Middle frontal gyrus (tissue), 1 donor: Measurements from ENCODE around the gene MCF2L.
"Not testable (repeated sequence)": the region's sequence is repeated elsewhere in the genome, so short reads cannot be mapped to it uniquely, and the experiment has no call there.

Experiments used
- DNase-seq: peaks from one replicate; pipeline ENCODE4 v3.0.0-alpha.2; 2015; ENCODE audit warnings: low spot score; ENCODE audit errors: extremely low spot score

Gene MCF2L

GRCh38 chr13:113029487-113030258, 60.7 kb downstream of the MCF2L start:
- no peak for DNase-seq

GRCh38 chr13:113030259-113030640, 61.2 kb downstream of the MCF2L start:
- DNase-seq, result not testable (repeated sequence)

DNA sequence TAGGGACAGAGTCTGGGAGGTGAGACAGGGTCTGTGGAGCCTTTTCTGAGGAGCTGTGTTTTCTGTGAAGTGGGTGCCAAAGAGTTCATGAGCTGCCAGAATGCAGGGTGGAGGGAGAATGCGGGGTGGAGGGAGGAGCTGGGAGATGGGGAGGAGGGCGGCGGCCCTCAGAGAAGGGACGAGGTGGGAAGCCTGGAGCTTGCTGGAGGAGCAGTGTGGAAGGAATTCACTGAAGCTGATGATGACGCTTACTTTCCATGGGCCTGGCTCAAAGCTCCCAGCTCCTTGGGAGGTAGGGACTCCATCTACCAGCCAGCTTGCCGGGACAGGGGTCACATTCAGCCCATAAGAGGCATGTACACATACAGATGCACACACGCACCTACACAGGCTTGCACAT, 62.5 kb downstream of the MCF2L start:
- no peak for DNase-seq

DNA sequence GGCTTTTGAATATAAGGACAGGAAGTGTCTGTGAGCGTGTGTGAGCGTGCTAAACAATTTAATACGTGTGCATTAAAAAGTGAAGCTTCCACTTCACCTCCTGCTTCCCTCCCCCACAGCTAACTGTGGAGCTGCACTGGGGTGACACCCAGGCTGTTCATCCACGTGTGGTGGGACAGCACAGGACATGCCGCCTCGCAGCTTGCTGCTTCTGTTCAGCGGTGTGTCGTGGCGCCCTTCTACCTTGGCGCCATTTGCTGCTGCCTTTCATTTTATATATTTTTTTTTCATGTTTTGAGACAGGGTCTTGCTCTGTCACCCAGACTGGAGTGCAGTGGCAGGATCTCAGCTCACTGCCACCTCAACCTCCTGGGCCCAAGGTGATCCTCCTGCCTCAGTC, 63.3 kb downstream of the MCF2L start:
- no peak for DNase-seq

- no peak for DNase-seq
Observed at GRCh38 chr13:113033054-113033850, 64.2 kb downstream of the MCF2L start.

GRCh38 chr13:113034451-113035212, 65.6 kb downstream of the MCF2L start:
- peak; percentile 56 for DNase-seq

- no peak for DNase-seq
Observed at GRCh38 chr13:113035213-113035800, 66.3 kb downstream of the MCF2L start.

DNA sequence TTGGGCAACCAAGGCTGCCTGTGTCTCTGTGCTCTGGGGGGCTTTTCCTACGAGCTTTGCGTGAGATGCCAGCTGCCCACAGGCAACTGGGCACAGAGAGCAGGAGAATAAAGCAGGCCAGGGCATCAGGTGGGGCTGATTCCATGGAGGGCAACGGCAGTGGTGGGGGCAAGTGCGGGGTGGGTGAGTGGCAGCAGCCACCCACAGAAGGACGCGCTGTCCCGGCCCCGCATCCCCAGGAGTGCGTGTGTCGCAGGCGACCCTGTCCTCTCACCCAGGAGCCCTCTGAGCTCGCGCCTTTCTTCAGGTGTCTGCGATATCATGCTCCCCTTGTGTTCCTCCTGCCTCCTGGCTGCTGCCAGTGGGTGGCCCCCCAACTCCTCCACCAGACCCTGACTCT, 67.4 kb downstream of the MCF2L start:
- DNase-seq, result no peak

- no peak for DNase-seq
Observed at GRCh38 chr13:113040031-113040430, 71.0 kb downstream of the MCF2L start.

GRCh38 chr13:113040597-113041292, 71.7 kb downstream of the MCF2L start:
- DNase-seq, result no peak

- no peak for DNase-seq
Observed at GRCh38 chr13:113041293-113041690, 72.3 kb downstream of the MCF2L start.

DNA sequence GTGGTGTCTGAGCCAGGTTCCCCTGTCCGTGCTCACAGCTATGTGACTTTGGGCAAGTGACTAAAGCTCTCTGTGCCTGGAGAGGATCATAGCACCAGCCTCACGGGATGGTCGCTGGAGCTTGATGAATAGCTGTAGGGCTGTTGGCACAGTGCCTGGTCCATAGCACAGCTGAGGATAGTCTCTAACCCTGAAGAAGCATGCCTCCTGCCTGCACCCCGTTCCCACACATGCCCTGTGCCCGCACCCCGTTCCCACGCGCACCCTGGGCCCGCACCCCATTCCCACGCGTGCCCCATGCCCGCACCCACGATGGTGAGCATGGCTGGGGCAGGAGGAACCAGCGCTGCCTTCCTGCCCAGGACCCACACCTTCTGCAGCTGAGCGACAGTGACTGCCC, 72.9 kb downstream of the MCF2L start:
- DNase-seq, result no peak

- DNase-seq, result no peak
Observed at GRCh38 chr13:113042456-113042855, 73.4 kb downstream of the MCF2L start.

GRCh38 chr13:113043001-113043630, 74.1 kb downstream of the MCF2L start:
- DNase-seq, result no peak

DNA sequence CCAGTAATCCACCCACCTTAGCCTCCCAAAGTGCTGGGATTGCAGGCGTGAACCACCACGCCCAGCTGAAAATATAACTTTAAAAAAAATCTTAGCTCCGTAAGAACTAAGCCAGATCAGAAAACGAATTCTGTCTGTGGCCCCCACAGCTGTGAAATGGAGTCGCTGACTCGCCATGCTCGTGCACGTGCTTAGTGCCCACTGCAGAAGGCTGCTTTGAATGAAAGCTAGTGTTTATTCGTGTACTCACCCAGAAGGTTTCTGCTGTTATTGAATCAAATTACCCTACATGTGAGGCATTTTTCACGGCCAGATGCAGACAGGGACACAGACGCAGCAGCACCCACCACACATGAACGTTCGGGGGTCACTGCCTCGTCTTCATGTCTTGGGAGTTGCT, 74.9 kb downstream of the MCF2L start:
- no peak for DNase-seq

GRCh38 chr13:113044391-113045114, 75.5 kb downstream of the MCF2L start:
- DNase-seq, result peak; percentile 90

- peak; percentile 62 for DNase-seq
Observed at GRCh38 chr13:113045251-113046127, 76.5 kb downstream of the MCF2L start.

- DNase-seq, result no peak
Observed at GRCh38 chr13:113046128-113046882, 77.3 kb downstream of the MCF2L start.
